DND-41 (cell line): Measurements from ENCODE around the gene KLHL12.
"Not testable (repeated sequence)": the region's sequence is repeated elsewhere in the genome, so short reads cannot be mapped to it uniquely, and the experiment has no call there.

Experiments used
- EZH2 ChIP-seq: IDR thresholded peaks from 3 replicates; pipeline ENCODE4 v1.6.1; 2012; ENCODE audit warnings: borderline replicate concordance, low read depth, mild to moderate bottlenecking, moderate library complexity, low read length, inconsistent platforms; ENCODE audit not compliant: severe bottlenecking
- TF ChIP-seq, protein P1 (sequence below): IDR thresholded peaks from 2 replicates; pipeline ENCODE4 v1.5.1; 2012; ENCODE audit warnings: borderline replicate concordance, low read length, moderate library complexity, mild to moderate bottlenecking; ENCODE audit not compliant: poor library complexity, severe bottlenecking; ENCODE audit errors: extremely low read depth

- TF ChIP-seq, protein P1, sequence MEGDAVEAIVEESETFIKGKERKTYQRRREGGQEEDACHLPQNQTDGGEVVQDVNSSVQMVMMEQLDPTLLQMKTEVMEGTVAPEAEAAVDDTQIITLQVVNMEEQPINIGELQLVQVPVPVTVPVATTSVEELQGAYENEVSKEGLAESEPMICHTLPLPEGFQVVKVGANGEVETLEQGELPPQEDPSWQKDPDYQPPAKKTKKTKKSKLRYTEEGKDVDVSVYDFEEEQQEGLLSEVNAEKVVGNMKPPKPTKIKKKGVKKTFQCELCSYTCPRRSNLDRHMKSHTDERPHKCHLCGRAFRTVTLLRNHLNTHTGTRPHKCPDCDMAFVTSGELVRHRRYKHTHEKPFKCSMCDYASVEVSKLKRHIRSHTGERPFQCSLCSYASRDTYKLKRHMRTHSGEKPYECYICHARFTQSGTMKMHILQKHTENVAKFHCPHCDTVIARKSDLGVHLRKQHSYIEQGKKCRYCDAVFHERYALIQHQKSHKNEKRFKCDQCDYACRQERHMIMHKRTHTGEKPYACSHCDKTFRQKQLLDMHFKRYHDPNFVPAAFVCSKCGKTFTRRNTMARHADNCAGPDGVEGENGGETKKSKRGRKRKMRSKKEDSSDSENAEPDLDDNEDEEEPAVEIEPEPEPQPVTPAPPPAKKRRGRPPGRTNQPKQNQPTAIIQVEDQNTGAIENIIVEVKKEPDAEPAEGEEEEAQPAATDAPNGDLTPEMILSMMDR: not testable (repeated sequence)
- not testable (repeated sequence) for TF ChIP-seq EZH2
Observed at GRCh38 chr1:202912476-202912875, 14.6 kb downstream of the KLHL12 start.
